ENCODE measurements around the gene CSPG5.

CSPG5 gene

GRCh38 chr3:47542471-47543173 lies 36.0 kb downstream of the CSPG5 start:
- DNase-seq (ENCODE audit: low read depth) = no peak
- no peak overlapping the region for H3K4me3 ChIP-seq (ENCODE audit: low read depth, low read length)

- no peak overlapping the region for H3K4me3 ChIP-seq (ENCODE audit: low read depth, low read length)
- no peak for DNase-seq (ENCODE audit: low read depth)
These were observed 37.0 kb downstream of the CSPG5 start for GRCh38 chr3:47541583-47542108.

GRCh38 chr3:47540281-47540680 lies 38.4 kb downstream of the CSPG5 start:
- no peak for DNase-seq (ENCODE audit: low read depth)
- H3K4me3 ChIP-seq (ENCODE audit: low read depth, low read length) = no peak overlapping the region

- H3K4me3 ChIP-seq (ENCODE audit: low read depth, low read length) = no peak overlapping the region
- DNase-seq (ENCODE audit: low read depth) = no peak
These were observed 41.7 kb downstream of the CSPG5 start for GRCh38 chr3:47536967-47537366.

- H3K4me3 ChIP-seq (ENCODE audit: low read depth, low read length) = no peak overlapping the region
- no peak for DNase-seq (ENCODE audit: low read depth)
These were observed 42.3 kb downstream of the CSPG5 start for GRCh38 chr3:47536221-47536891.

GRCh38 chr3:47533996-47534454 lies 44.6 kb downstream of the CSPG5 start:
- no peak for DNase-seq (ENCODE audit: low read depth)

GRCh38 chr3:47533481-47533880 lies 45.2 kb downstream of the CSPG5 start:
- no peak overlapping the region for H3K4me3 ChIP-seq (ENCODE audit: low read depth, low read length)
- no peak for DNase-seq (ENCODE audit: low read depth)

More at GRCh38 chr3:47533996-47534454, 44.6 kb downstream of the CSPG5 start:
- no peak overlapping the region for H3K4me3 ChIP-seq (ENCODE audit: low read depth, low read length)

GRCh38 chr3:47527952-47528725 lies 50.5 kb downstream of the CSPG5 start:
- H3K4me3 ChIP-seq (ENCODE audit: low read depth, low read length) = no peak overlapping the region
- no peak for DNase-seq (ENCODE audit: low read depth)

GRCh38 chr3:47525617-47526016 lies 53.0 kb downstream of the CSPG5 start:
- no peak for DNase-seq (ENCODE audit: low read depth)
- no peak overlapping the region for H3K4me3 ChIP-seq (ENCODE audit: low read depth, low read length)

GRCh38 chr3:47523310-47524073 lies 55.2 kb downstream of the CSPG5 start:
- DNase-seq (ENCODE audit: low read depth) = no peak
- no peak overlapping the region for H3K4me3 ChIP-seq (ENCODE audit: low read depth, low read length)

- peak; percentile 72 for DNase-seq (ENCODE audit: low read depth)
- H3K4me3 ChIP-seq (ENCODE audit: low read depth, low read length) = no peak overlapping the region
These were observed 56.3 kb downstream of the CSPG5 start for GRCh38 chr3:47522082-47522987.

GRCh38 chr3:47520756-47521155 lies 57.9 kb downstream of the CSPG5 start:
- DNase-seq (ENCODE audit: low read depth) = no peak
- H3K4me3 ChIP-seq (ENCODE audit: low read depth, low read length) = no peak overlapping the region

GRCh38 chr3:47517937-47518336 lies 60.7 kb downstream of the CSPG5 start:
- no peak for DNase-seq (ENCODE audit: low read depth)
- H3K4me3 ChIP-seq (ENCODE audit: low read depth, low read length) = no peak overlapping the region

GRCh38 chr3:47515864-47516319 lies 62.8 kb downstream of the CSPG5 start:
- H3K4me3 ChIP-seq (ENCODE audit: low read depth, low read length) = no peak overlapping the region
- no peak for DNase-seq (ENCODE audit: low read depth)

GRCh38 chr3:47515100-47515499 lies 63.6 kb downstream of the CSPG5 start:
- DNase-seq (ENCODE audit: low read depth) = no peak
- no peak overlapping the region for H3K4me3 ChIP-seq (ENCODE audit: low read depth, low read length)

- DNase-seq (ENCODE audit: low read depth) = peak; percentile 89
- H3K4me3 ChIP-seq (ENCODE audit: low read depth, low read length) = peak within 1 kb of the TSS; percentile 81
These were observed 65.3 kb downstream of the CSPG5 start, which contains the start of gene ELP6 for GRCh38 chr3:47513125-47513929. Gene ELP6, minus strand, starts transcription at chr3:47513712. Its CDS starts 122 bp downstream, at chr3:47513590.

GRCh38 chr3:47512416-47513124 lies 66.1 kb downstream of the CSPG5 start:
- DNase-seq (ENCODE audit: low read depth) = no peak
- H3K4me3 ChIP-seq (ENCODE audit: low read depth, low read length) = peak overlapping the region; percentile 81

All from skeletal muscle cell (primary cell).